ENCODE measurements around the gene LCP1. TPM values are rescaled to one million over a fixed set of nuclear protein-coding genes. Genes with fewer than 3 reads are reported as not detected.

The LCP1 gene
- total RNA-seq, 1 experiment from 2014 or later = 54.6 TPM

- no peak for DNase-seq
- Mint-ChIP-seq H3K36me3 (ENCODE audit: insufficient read depth, unreplicated experiment) (peaks cover 11% of the 10 kb centered on the region), H3K4me3 (ENCODE audit: low read depth, unreplicated experiment) (peak overlapping the region; percentile 60), H3K27ac (ENCODE audit: unreplicated experiment) (no peak overlapping the region), H3K9me3 (ENCODE audit: low read depth, unreplicated experiment) (no peaks in the 10 kb centered on the region), H3K27me3 (ENCODE audit: unreplicated experiment) (no peaks in the 10 kb centered on the region), H3K4me1 (ENCODE audit: low read depth, unreplicated experiment) (peaks cover 17% of the 10 kb centered on the region)
- no peak for TF ChIP-seq CTCF (IDR thresholded peaks at IDR 0.05; ENCODE audit: unreplicated experiment)
- CTCF ChIA-PET = no interaction called here
- no TSS peak for BruUV-seq (replicated peaks)
- intact Hi-C loops (cut with micrococcal nuclease; ENCODE audit: unreplicated experiment) = no loop called here
Measured at GRCh38 chr13:46179969-46180763, 1.8 kb downstream of the LCP1 start.

- H3K4me3 Mint-ChIP-seq (ENCODE audit: low read depth, unreplicated experiment) = peak overlapping the region; percentile 60
- H3K27me3 Mint-ChIP-seq (ENCODE audit: unreplicated experiment) = no peaks in the 10 kb centered on the region
- TF ChIP-seq CTCF (IDR thresholded peaks at IDR 0.05; ENCODE audit: unreplicated experiment) = no peak
- H3K9me3 Mint-ChIP-seq (ENCODE audit: low read depth, unreplicated experiment) = no peaks in the 10 kb centered on the region
- peaks cover 12% of the 10 kb centered on the region for H3K36me3 Mint-ChIP-seq (ENCODE audit: insufficient read depth, unreplicated experiment)
- no TSS peak for BruUV-seq (replicated peaks)
- DNase-seq = no peak
- no peak overlapping the region for H3K27ac Mint-ChIP-seq (ENCODE audit: unreplicated experiment)
- intact Hi-C loops (cut with micrococcal nuclease; ENCODE audit: unreplicated experiment) = no loop called here
- CTCF ChIA-PET = interaction anchor here (1.0 kb wide), 1 partner anchor 24 kb away, joined by 5 read pairs; no protein-coding TSS in a partner anchor
- peaks cover 17% of the 10 kb centered on the region for H3K4me1 Mint-ChIP-seq (ENCODE audit: low read depth, unreplicated experiment)
Measured at GRCh38 chr13:46179491-46179908, 2.5 kb downstream of the LCP1 start.

- Mint-ChIP-seq H3K27ac (ENCODE audit: unreplicated experiment) (no peak overlapping the region), H3K4me3 (ENCODE audit: low read depth, unreplicated experiment) (no peak overlapping the region), H3K4me1 (ENCODE audit: low read depth, unreplicated experiment) (peaks cover 17% of the 10 kb centered on the region), H3K27me3 (ENCODE audit: unreplicated experiment) (no peaks in the 10 kb centered on the region), H3K9me3 (ENCODE audit: low read depth, unreplicated experiment) (no peaks in the 10 kb centered on the region), H3K36me3 (ENCODE audit: insufficient read depth, unreplicated experiment) (peaks cover 15% of the 10 kb centered on the region)
- CTCF ChIA-PET = interaction anchor here (1.0 kb wide), 1 partner anchor 25 kb away, joined by 5 read pairs; no protein-coding TSS in a partner anchor
- BruUV-seq (replicated peaks) = no TSS peak
- DNase-seq = no peak
- intact Hi-C loops (cut with micrococcal nuclease; ENCODE audit: unreplicated experiment) = no loop called here
- TF ChIP-seq CTCF (IDR thresholded peaks at IDR 0.05; ENCODE audit: unreplicated experiment) = no peak
Measured at GRCh38 chr13:46178821-46179220, 3.2 kb downstream of the LCP1 start.

- intact Hi-C loops (cut with micrococcal nuclease; ENCODE audit: unreplicated experiment) = no loop called here
- Mint-ChIP-seq H3K27ac (ENCODE audit: unreplicated experiment) (no peak overlapping the region), H3K36me3 (ENCODE audit: insufficient read depth, unreplicated experiment) (peaks cover 15% of the 10 kb centered on the region), H3K4me1 (ENCODE audit: low read depth, unreplicated experiment) (peaks cover 17% of the 10 kb centered on the region), H3K27me3 (ENCODE audit: unreplicated experiment) (no peaks in the 10 kb centered on the region), H3K4me3 (ENCODE audit: low read depth, unreplicated experiment) (no peak overlapping the region), H3K9me3 (ENCODE audit: low read depth, unreplicated experiment) (no peaks in the 10 kb centered on the region)
- CTCF ChIA-PET = interaction anchor here (0.6 kb wide), 1 partner anchor 16 kb away, joined by 4 read pairs; no protein-coding TSS in a partner anchor
- no peak for TF ChIP-seq CTCF (IDR thresholded peaks at IDR 0.05; ENCODE audit: unreplicated experiment)
- no TSS peak for BruUV-seq (replicated peaks)
- no peak for DNase-seq
Measured at GRCh38 chr13:46178143-46178542, 3.8 kb downstream of the LCP1 start.
